GM19240 (cell line): ENCODE measurements around the gene ETV1.

Experiments
- DNase-seq: peaks from one replicate; pipeline ENCODE4 v3.0.0; 2011; ENCODE audit warnings: low spot score; ENCODE audit not compliant: insufficient read length

The ETV1 gene

GRCh38 chr7:13989126-13989948, at the start of gene ETV1:
TSS of gene ETV1 (minus strand) at chr7:13989666. CDS start at chr7:13989052, 614 bp downstream.
- DNase-seq, result no peak

GRCh38 chr7:14024406-14024805, 34.9 kb upstream of the ETV1 start:
- no peak for DNase-seq

GRCh38 chr7:14023838-14024237, 34.4 kb upstream of the ETV1 start:
- DNase-seq, result no peak

GRCh38 chr7:14023342-14023741, 33.9 kb upstream of the ETV1 start:
- DNase-seq, result no peak

GRCh38 chr7:14021069-14021468, 31.6 kb upstream of the ETV1 start:
- DNase-seq, result no peak

- DNase-seq, result no peak
Observed at GRCh38 chr7:14020339-14020900, 31.0 kb upstream of the ETV1 start.

- DNase-seq, result no peak
Observed at GRCh38 chr7:14018751-14019150, 29.3 kb upstream of the ETV1 start.

GRCh38 chr7:14016950-14017349, 27.5 kb upstream of the ETV1 start:
- DNase-seq, result no peak

- no peak for DNase-seq
Observed at GRCh38 chr7:14013898-14014297, 24.4 kb upstream of the ETV1 start.

- DNase-seq, result no peak
Observed at GRCh38 chr7:14009453-14010418, 20.3 kb upstream of the ETV1 start.

- DNase-seq, result no peak
Observed at GRCh38 chr7:14001139-14001538, 11.7 kb upstream of the ETV1 start.

- DNase-seq, result no peak
Observed at GRCh38 chr7:14000247-14000646, 10.8 kb upstream of the ETV1 start.

GRCh38 chr7:13998866-13999265, 9.4 kb upstream of the ETV1 start:
- DNase-seq, result no peak

GRCh38 chr7:13992596-13992964, 3.1 kb upstream of the ETV1 start:
- DNase-seq, result no peak

GRCh38 chr7:13991791-13992595, 2.5 kb upstream of the ETV1 start:
- no peak for DNase-seq

GRCh38 chr7:13990984-13991790, 1.7 kb upstream of the ETV1 start:
- DNase-seq, result no peak

- no peak for DNase-seq
Observed at GRCh38 chr7:13990319-13990983, 985 bp upstream of the ETV1 start.

- no peak for DNase-seq
Observed at GRCh38 chr7:13989949-13990305, 461 bp upstream of the ETV1 start.

GRCh38 chr7:13988731-13989125, 738 bp downstream of the ETV1 start:
- no peak for DNase-seq

GRCh38 chr7:13988065-13988464, 1.4 kb downstream of the ETV1 start:
- no peak for DNase-seq
